Activated B cell treated with CpG ODN at 0.5 μM for 24 hours (primary cell): ENCODE data around the gene CDC42EP4. TPM values are rescaled to one million over a fixed set of nuclear protein-coding genes. Genes with fewer than 3 reads are reported as not detected.

Experiments used
- ATAC-seq: fragments of 200-7000 bp; cut with Tn5 transposase; one replicate; pipeline ENCODE4 v1.10.0; 2021; ENCODE audit warnings: low read depth, mild to moderate bottlenecking, moderate library complexity
- CTCF ChIA-PET: fragments of 350-600 bp; sonication (Branson Sonifier 250); formaldehyde crosslinking; loops from one replicate; lab custom pipeline; 2021; ENCODE audit warnings: antibody characterized with exemption; lab: Charles Lee
- POLR2A ChIA-PET: fragments of 350-600 bp; sonication (Branson Sonifier 250); formaldehyde crosslinking; loops from one replicate; lab custom pipeline; 2021; ENCODE audit warnings: antibody characterized with exemption; lab: Charles Lee
- DNase-seq: peaks from one replicate; pipeline ENCODE4 v3.0.0; 2022
- H3K27ac Mint-ChIP-seq: one replicate; pipeline ENCODE4 v1.8.0; 2020; ENCODE audit warnings: mixed read lengths
- H3K27me3 Mint-ChIP-seq: one replicate; pipeline ENCODE4 v1.8.0; 2021; ENCODE audit warnings: mixed read lengths
- H3K36me3 Mint-ChIP-seq: one replicate; pipeline ENCODE4 v1.8.0; 2021; ENCODE audit warnings: low read depth, mixed read lengths
- H3K4me1 Mint-ChIP-seq: one replicate; pipeline ENCODE4 v1.8.0; 2021; ENCODE audit warnings: mixed read lengths
- H3K4me3 Mint-ChIP-seq: one replicate; pipeline ENCODE4 v1.8.0; 2020; ENCODE audit warnings: mild to moderate bottlenecking, mixed read lengths
- H3K9me3 Mint-ChIP-seq: one replicate; pipeline ENCODE4 v1.8.0; 2020; ENCODE audit warnings: mixed read lengths
- CTCF ChIP-seq: fragments of 200-600 bp; IDR thresholded peaks from one replicate; pipeline ENCODE4 v1.8.0; 2022; ENCODE audit warnings: antibody characterized with exemption, mild to moderate bottlenecking
- intact Hi-C: fragments of 100-400 bp; cut with micrococcal nuclease; formaldehyde crosslinking; loops from one replicate; pipeline ENCODE4 v1.15.1; 2024
- total RNA-seq: library from RNA; stranded (reverse); gene quantifications from 2 replicates; pipeline ENCODE4 v1.2.3, GENCODE V29; 2022

Gene CDC42EP4
- total RNA-seq, 1 donor from 2014 or later: 0.95 TPM

DNA sequence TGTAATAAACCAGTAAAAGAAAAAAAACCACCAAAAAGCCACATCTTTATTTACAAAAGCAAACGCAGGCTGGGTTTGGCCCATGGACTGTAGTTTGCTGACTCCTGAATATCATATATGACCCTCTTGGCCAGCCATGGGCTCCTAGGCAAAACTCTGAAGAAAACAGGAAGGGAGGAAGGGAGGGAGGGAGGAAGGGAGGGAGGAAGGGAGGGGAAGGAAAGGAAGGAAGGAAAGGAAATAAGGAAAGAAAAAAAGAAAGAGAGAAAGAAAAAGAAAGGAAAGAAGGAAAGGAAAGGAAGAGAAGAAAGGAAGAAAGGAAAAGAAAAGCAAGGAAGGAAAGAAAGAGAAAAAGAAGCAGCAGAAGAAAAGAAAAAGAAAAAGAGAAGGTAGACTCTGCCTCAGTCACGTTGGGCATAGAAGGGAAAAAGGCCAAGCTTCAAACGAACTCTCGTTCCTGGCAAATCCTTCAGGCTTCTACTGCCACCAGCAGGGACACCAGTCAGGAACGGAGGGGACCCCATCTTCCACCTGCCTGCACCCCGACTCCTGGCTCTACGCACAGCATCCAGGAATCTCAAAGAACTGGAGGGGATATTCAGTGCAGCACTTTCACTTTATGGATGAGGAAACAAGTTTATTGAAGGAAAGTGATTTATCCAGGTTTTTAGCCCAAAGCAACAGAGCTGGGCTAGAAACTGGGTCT lies 22.1 kb downstream of the CDC42EP4 start:
- Mint-ChIP-seq H3K27me3 (peaks cover 9% of the 10 kb centered on the region), H3K27ac (no peak overlapping the region), H3K4me3 (no peak overlapping the region), H3K9me3 (no peaks in the 10 kb centered on the region), H3K36me3 (no peaks in the 10 kb centered on the region), H3K4me1 (peaks cover 11% of the 10 kb centered on the region)
- intact Hi-C loops: no loop called here
- ATAC-seq (no peak), DNase-seq (no peak)
- ChIA-PET CTCF (no interaction called here), POLR2A (no interaction called here)
- TF ChIP-seq CTCF: no peak

DNA sequence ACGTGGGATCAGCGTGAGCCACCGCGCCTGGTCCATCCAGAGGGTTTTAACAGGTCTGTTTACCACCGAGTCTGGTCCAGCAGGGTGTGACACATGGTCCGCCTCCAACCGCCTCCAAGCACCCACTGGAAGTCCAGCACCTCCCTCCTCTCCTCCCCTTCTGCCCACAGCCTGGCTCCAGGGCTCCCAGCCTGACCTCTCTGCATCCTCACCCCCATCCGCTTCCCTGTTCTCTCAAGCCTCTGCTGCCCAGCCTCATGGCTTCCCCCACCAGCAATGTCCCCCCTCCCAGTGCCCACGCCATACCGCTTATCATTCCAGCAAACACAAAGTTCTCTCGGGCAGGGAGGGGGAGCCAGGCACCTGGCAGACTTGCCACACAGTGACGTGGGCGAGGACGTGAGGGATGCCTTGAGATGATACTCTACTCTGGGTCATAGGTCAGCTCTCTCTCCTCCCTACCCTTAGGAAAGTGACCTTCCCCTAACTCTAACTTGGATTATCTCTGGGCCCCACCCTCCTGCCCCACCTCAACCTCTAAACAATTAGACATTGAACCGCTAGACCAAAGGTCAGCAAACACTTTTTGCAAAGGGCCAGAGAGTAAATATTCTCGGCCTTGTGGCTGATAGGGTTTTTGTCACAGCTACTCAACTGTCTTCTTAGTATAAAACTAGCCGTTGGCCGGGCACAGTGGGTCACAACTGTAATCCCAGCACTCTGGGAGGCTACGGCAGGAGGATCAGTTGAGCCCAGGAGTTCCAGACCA lies 23.1 kb downstream of the CDC42EP4 start:
- DNase-seq (no peak), ATAC-seq (no peak)
- no peaks in the 10 kb centered on the region for H3K36me3 Mint-ChIP-seq
- peaks cover 13% of the 10 kb centered on the region for H3K4me1 Mint-ChIP-seq
- TF ChIP-seq CTCF: no peak
- H3K27ac Mint-ChIP-seq: no peak overlapping the region
- POLR2A ChIA-PET: no interaction called here
- H3K9me3 Mint-ChIP-seq: no peaks in the 10 kb centered on the region
- peaks cover 7% of the 10 kb centered on the region for H3K27me3 Mint-ChIP-seq
- CTCF ChIA-PET: no interaction called here
- intact Hi-C loops: no loop called here
- H3K4me3 Mint-ChIP-seq: no peak overlapping the region

- DNase-seq (no peak), ATAC-seq (no peak)
- ChIA-PET POLR2A (no interaction called here), CTCF (no interaction called here)
- TF ChIP-seq CTCF: no peak
- no peak overlapping the region for H3K27ac Mint-ChIP-seq
- intact Hi-C loops: no loop called here
- peaks cover 13% of the 10 kb centered on the region for H3K27me3 Mint-ChIP-seq
- H3K4me3 Mint-ChIP-seq: no peak overlapping the region
- H3K36me3 Mint-ChIP-seq: no peaks in the 10 kb centered on the region
- H3K4me1 Mint-ChIP-seq: peaks cover 17% of the 10 kb centered on the region
- no peaks in the 10 kb centered on the region for H3K9me3 Mint-ChIP-seq
Measured at GRCh38 chr17:73286863-73287296, 24.9 kb downstream of the CDC42EP4 start.

GRCh38 chr17:73285916-73286862 lies 25.6 kb downstream of the CDC42EP4 start:
- no peak for ATAC-seq
- no peak for DNase-seq
- Mint-ChIP-seq H3K36me3 (no peaks in the 10 kb centered on the region), H3K9me3 (no peaks in the 10 kb centered on the region), H3K27ac (no peak overlapping the region), H3K4me1 (peaks cover 15% of the 10 kb centered on the region), H3K27me3 (peaks cover 13% of the 10 kb centered on the region), H3K4me3 (no peak overlapping the region)
- CTCF ChIA-PET: no interaction called here
- no peak for TF ChIP-seq CTCF
- intact Hi-C loops: no loop called here
- POLR2A ChIA-PET: no interaction called here

DNA sequence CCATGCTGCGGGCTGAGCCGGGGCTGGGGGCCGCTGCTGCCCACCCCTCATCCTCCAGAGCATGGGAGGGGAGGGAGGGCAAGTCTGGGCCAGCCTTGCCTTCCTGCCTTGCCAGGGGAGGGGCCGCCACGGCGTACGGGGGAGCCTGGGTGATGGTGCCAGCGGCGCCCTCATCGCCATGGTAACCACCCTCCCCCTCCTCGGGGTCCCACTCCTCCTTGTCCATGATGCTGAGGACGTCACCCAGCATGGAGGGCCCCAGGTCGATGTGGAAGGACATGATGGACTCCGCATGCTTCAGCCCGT lies 26.2 kb downstream of the CDC42EP4 start:
- Mint-ChIP-seq H3K4me3 (no peak overlapping the region), H3K4me1 (peaks cover 10% of the 10 kb centered on the region), H3K36me3 (no peaks in the 10 kb centered on the region), H3K9me3 (no peaks in the 10 kb centered on the region), H3K27ac (no peak overlapping the region), H3K27me3 (peaks cover 13% of the 10 kb centered on the region)
- ChIA-PET CTCF (no interaction called here), POLR2A (no interaction called here)
- no peak for ATAC-seq
- intact Hi-C loops: no loop called here
- TF ChIP-seq CTCF: no peak
- DNase-seq: no peak
